ENCODE results near the gene YAE1. TPM values are rescaled to one million over a fixed set of nuclear protein-coding genes. Genes with fewer than 3 reads are reported as not detected.

Gene YAE1
- total and polyA plus RNA-seq, 2 of the 13 experiments (the other 11 are each of a cell fraction or from before 2014, with no cell fraction given) = 18.7 to 28.3 TPM

DNA sequence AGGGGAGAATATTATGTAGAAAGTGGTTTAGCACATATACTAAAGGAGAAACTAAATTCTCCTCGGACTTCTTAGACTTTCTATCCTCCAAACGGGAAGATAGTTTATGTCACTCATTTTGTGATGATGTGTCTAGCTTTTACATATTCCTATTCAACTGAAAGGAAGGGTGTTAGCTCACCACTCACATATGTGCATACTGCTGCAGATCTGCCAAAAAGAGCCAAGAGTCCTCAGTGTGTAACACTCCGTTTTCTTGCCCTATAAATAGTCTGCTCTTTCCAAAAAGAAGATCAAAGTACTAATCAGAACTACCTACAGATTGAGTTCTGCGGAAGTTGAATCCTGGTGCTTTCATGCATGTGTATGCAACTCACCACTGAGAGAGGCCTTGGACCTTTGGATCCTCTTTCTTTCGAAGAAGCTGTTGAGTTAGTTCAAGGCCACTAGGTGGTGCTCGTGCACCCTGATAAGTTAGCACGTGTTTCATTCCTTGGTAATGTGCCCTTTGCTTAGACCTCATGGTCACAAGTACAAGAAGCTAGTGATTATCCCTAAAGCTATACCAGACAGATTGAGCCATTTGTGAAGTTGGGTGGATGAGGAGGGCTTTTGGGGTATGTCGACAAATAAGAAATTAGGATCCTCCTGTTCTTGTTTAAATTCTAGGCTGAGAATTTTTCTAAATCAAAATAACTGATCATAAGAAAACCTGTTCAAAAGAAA is 14.1 kb downstream of the YAE1 start (continued):
- no peak for TF ChIP-seq GTF3A (CRISPR knock-in tag; conservative IDR thresholded peaks at IDR 0.05)
- TF ChIP-seq RFXAP (CRISPR knock-in tag; IDR thresholded peaks at IDR 0.05; ENCODE audit: borderline replicate concordance) = no peak
- no peak for TF ChIP-seq SIN3A (IDR thresholded peaks at IDR 0.05; ENCODE audit: borderline replicate concordance, low read depth, low read length)
- no peak for TF ChIP-seq ZNF724P (CRISPR knock-in tag; IDR thresholded peaks at IDR 0.05; ENCODE audit: borderline replicate concordance)
- TF ChIP-seq FLYWCH1 (CRISPR knock-in tag; IDR thresholded peaks at IDR 0.05) = no peak
- TF ChIP-seq, protein P1, sequence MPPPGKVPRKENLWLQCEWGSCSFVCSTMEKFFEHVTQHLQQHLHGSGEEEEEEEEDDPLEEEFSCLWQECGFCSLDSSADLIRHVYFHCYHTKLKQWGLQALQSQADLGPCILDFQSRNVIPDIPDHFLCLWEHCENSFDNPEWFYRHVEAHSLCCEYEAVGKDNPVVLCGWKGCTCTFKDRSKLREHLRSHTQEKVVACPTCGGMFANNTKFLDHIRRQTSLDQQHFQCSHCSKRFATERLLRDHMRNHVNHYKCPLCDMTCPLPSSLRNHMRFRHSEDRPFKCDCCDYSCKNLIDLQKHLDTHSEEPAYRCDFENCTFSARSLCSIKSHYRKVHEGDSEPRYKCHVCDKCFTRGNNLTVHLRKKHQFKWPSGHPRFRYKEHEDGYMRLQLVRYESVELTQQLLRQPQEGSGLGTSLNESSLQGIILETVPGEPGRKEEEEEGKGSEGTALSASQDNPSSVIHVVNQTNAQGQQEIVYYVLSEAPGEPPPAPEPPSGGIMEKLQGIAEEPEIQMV (CRISPR knock-in tag; IDR thresholded peaks at IDR 0.05; ENCODE audit: low read depth) = no peak
- TF ChIP-seq, protein P2, sequence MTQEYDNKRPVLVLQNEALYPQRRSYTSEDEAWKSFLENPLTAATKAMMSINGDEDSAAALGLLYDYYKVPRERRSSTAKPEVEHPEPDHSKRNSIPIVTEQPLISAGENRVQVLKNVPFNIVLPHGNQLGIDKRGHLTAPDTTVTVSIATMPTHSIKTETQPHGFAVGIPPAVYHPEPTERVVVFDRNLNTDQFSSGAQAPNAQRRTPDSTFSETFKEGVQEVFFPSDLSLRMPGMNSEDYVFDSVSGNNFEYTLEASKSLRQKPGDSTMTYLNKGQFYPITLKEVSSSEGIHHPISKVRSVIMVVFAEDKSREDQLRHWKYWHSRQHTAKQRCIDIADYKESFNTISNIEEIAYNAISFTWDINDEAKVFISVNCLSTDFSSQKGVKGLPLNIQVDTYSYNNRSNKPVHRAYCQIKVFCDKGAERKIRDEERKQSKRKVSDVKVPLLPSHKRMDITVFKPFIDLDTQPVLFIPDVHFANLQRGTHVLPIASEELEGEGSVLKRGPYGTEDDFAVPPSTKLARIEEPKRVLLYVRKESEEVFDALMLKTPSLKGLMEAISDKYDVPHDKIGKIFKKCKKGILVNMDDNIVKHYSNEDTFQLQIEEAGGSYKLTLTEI (CRISPR knock-in tag; conservative IDR thresholded peaks at IDR 0.05) = no peak
- peak; percentile 60; the same call in 1 of the 2 replicates for TF ChIP-seq KDM2A (CRISPR knock-in tag; IDR thresholded peaks at IDR 0.05; ENCODE audit: borderline replicate concordance, low read depth)
- peak; percentile 37; the same call in 1 of the 2 replicates for TF ChIP-seq SALL1 (CRISPR knock-in tag; IDR thresholded peaks at IDR 0.05)
- TF ChIP-seq, protein P3, sequence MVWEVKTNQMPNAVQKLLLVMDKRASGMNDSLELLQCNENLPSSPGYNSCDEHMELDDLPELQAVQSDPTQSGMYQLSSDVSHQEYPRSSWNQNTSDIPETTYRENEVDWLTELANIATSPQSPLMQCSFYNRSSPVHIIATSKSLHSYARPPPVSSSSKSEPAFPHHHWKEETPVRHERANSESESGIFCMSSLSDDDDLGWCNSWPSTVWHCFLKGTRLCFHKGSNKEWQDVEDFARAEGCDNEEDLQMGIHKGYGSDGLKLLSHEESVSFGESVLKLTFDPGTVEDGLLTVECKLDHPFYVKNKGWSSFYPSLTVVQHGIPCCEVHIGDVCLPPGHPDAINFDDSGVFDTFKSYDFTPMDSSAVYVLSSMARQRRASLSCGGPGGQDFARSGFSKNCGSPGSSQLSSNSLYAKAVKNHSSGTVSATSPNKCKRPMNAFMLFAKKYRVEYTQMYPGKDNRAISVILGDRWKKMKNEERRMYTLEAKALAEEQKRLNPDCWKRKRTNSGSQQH (CRISPR knock-in tag; IDR thresholded peaks at IDR 0.05; ENCODE audit: low read depth) = no peak
- peak; percentile 61; the same call in 1 of the 2 replicates for TF ChIP-seq ZFX (CRISPR knock-in tag; IDR thresholded peaks at IDR 0.05; ENCODE audit: low read depth)
- no peak for TF ChIP-seq ZNF678 (CRISPR knock-in tag; IDR thresholded peaks at IDR 0.05)
- TF ChIP-seq RXRB (CRISPR knock-in tag; IDR thresholded peaks at IDR 0.05; ENCODE audit: borderline replicate concordance) = peak; percentile 56; the same call in 1 of the 2 replicates
- no peak for TF ChIP-seq SOX13 (IDR thresholded peaks at IDR 0.05)
- peak in 1 of 2 experiments; percentile 32; a peak in 1 of 4 replicates for TF ChIP-seq SOX13 (CRISPR knock-in tag; conservative IDR thresholded peaks at IDR 0.05 in 1 of 2, IDR thresholded peaks at IDR 0.05 in 1 of 2)
- TF ChIP-seq, protein P4, sequence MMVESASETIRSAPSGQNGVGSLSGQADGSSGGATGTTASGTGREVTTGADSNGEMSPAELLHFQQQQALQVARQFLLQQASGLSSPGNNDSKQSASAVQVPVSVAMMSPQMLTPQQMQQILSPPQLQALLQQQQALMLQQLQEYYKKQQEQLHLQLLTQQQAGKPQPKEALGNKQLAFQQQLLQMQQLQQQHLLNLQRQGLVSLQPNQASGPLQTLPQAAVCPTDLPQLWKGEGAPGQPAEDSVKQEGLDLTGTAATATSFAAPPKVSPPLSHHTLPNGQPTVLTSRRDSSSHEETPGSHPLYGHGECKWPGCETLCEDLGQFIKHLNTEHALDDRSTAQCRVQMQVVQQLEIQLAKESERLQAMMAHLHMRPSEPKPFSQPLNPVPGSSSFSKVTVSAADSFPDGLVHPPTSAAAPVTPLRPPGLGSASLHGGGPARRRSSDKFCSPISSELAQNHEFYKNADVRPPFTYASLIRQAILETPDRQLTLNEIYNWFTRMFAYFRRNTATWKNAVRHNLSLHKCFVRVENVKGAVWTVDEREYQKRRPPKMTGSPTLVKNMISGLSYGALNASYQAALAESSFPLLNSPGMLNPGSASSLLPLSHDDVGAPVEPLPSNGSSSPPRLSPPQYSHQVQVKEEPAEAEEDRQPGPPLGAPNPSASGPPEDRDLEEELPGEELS (CRISPR knock-in tag; IDR thresholded peaks at IDR 0.05) = no peak
- TF ChIP-seq ZSCAN22 (CRISPR knock-in tag; IDR thresholded peaks at IDR 0.05) = no peak
- TF ChIP-seq SAP130 (CRISPR knock-in tag; IDR thresholded peaks at IDR 0.05; ENCODE audit: low read depth) = peak; percentile 70
- TF ChIP-seq KMT2B (CRISPR knock-in tag; IDR thresholded peaks at IDR 0.05) = peak; percentile 48; the same call in 1 of the 2 replicates
- TF ChIP-seq ZBTB20 (CRISPR knock-in tag; IDR thresholded peaks at IDR 0.05; ENCODE audit: borderline replicate concordance, low read depth) = 0 out of 2 replicates have a peak, but pooled peaks have one; percentile 33
- no peak for TF ChIP-seq NONO (IDR thresholded peaks at IDR 0.05)
- TF ChIP-seq NONO (CRISPR knock-in tag; conservative IDR thresholded peaks at IDR 0.05) = peak; percentile 59; the same call in 1 of the 2 replicates

Data from HepG2 (cell line).